ENCODE results near the gene TOMT.
A peak's percentile ranks its signal among the peaks of the same experiment; 100 is the strongest.

TOMT gene

DNA sequence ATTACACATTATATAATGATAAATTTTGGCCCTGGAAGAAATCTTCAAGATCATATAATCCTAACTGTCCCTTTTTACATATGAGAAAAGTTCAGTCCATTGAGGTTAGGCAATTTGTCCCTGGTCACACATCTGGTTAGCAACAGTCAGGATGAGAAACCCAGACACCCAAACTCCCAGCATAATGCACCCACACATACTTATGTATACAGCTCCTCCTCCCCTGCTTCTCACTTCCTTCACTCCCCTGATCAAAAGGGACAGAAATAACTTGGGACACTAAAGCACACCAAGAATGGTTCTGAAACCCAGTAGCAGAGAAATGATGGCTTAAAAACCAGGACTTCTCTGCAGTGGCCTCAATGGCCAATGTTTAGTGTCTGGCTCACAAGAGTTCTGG lies 36.5 kb upstream of the TOMT start:
- ChIA-PET POLR2A (ENCODE audit: low non-redundant PET) (no interaction called here), CTCF (no interaction called here)
- no peak for DNase-seq (ENCODE audit: low spot score)
- TF ChIP-seq, protein P1, sequence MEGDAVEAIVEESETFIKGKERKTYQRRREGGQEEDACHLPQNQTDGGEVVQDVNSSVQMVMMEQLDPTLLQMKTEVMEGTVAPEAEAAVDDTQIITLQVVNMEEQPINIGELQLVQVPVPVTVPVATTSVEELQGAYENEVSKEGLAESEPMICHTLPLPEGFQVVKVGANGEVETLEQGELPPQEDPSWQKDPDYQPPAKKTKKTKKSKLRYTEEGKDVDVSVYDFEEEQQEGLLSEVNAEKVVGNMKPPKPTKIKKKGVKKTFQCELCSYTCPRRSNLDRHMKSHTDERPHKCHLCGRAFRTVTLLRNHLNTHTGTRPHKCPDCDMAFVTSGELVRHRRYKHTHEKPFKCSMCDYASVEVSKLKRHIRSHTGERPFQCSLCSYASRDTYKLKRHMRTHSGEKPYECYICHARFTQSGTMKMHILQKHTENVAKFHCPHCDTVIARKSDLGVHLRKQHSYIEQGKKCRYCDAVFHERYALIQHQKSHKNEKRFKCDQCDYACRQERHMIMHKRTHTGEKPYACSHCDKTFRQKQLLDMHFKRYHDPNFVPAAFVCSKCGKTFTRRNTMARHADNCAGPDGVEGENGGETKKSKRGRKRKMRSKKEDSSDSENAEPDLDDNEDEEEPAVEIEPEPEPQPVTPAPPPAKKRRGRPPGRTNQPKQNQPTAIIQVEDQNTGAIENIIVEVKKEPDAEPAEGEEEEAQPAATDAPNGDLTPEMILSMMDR (conservative IDR thresholded peaks at IDR 0.05; ENCODE audit: low read depth): no peak
- H3K27ac ChIP-seq: no peak overlapping the region

DNA sequence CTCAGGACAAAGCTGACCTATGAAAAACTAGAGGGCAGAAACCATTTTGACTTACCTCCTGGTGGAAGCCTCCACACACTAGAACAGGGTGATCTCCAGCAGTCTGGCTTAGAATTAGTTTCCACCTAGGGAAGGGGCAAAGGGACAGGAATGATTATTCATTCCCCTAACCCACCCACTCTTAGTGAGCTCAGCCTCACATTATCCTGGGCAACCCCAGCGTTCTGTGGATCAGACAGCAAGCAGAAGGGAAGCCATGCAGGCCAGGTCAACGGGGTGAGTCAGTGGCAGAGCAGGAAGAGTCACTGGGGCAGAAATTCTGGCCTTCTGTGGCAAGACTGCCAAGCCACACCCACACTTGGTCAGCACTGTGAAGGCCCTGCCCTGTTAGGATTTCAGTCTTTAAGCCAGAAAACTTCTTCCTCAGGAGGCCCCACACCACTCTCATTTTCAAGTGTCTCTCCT lies 35.9 kb upstream of the TOMT start:
- ChIA-PET CTCF (interaction anchor here (0.8 kb wide), 2 partner anchors 44 to 361 kb away, joined by 3 read pairs; no protein-coding TSS in a partner anchor), POLR2A (ENCODE audit: low non-redundant PET) (no interaction called here)
- DNase-seq (ENCODE audit: low spot score): peak; percentile 69
- TF ChIP-seq, protein P1 (conservative IDR thresholded peaks at IDR 0.05; ENCODE audit: low read depth): no peak
- peak overlapping the region; percentile 79 for H3K27ac ChIP-seq

DNA sequence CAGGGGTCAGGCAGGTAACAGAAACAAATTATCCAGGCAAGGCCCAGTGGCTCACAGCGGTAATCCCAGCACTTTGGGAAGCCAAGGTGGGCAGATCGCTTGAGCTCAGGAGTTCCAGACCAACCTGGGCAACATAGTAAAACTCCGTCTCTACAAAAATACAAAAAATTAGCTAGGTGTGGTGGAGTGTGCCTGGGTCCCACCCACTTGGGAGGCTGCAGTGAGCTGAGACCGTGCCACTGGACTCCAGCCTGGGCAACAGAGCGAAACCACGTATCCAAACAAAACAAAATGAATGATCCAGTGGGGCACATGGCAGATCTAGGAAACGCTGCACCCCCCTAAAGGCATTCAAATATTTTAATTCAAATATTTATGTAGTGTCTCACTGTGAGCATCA lies 35.2 kb upstream of the TOMT start:
- ChIA-PET POLR2A (ENCODE audit: low non-redundant PET) (no interaction called here), CTCF (interaction anchor here (0.8 kb wide), 2 partner anchors 45 to 360 kb away, joined by 3 read pairs; no protein-coding TSS in a partner anchor)
- DNase-seq (ENCODE audit: low spot score): no peak
- TF ChIP-seq, protein P1 (conservative IDR thresholded peaks at IDR 0.05; ENCODE audit: low read depth): no peak
- peak overlapping the region; percentile 79 for H3K27ac ChIP-seq

DNA sequence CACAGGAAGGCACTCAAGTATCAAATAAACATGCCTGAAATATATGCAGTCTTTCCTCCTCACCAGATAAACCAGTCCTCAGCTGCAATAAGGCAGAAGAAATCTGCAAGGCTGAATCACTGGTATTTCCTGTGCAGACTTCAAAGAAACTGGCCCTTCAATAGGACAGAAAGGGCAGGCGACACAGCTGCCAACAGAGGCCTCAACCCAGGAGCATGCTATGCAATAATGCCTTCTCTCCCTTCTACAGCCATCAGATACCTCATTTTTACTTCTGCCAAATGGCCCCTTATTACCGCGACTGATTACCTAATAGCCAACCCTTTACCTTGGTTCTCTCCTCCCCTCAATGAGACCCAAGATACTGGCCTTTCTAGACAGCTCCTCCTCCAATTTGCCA lies 33.4 kb upstream of the TOMT start:
- peak overlapping the region; percentile 87 for H3K27ac ChIP-seq

DNA sequence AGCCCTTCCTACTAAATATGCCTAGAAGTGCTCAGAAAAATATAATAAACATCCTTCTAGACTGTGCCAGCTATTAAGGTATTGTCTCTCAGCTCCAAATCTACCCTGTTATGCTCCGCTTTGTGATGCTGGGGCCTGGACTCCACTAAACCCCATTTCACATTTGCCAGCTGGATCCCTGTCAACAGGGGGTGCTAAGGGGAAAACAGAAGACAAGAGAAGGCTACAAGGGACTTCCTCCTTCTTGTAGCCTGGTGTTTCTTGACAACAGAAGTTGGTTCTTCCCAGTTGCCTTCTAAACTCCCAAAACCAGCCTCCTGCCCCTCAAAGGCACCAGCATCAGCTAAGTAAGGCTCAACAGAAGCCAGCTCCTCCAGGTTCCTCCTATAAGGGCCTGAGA lies 30.6 kb upstream of the TOMT start:
- H3K27ac ChIP-seq: no peak overlapping the region
- TF ChIP-seq, protein P1 (conservative IDR thresholded peaks at IDR 0.05; ENCODE audit: low read depth): no peak
- ChIA-PET POLR2A (ENCODE audit: low non-redundant PET) (interaction anchor here (0.6 kb wide), 1 partner anchor 98 kb away, joined by 3 read pairs; no protein-coding TSS in a partner anchor), CTCF (interaction anchor here (0.6 to 1.1 kb wide), 4 partner anchors 27 to 69 kb away, joined by 3 to 4 read pairs (median 4); no protein-coding TSS in a partner anchor)
- DNase-seq (ENCODE audit: low spot score): no peak

More for the DNA sequence above, 33.4 kb upstream of the TOMT start:
- POLR2A ChIA-PET (ENCODE audit: low non-redundant PET): no interaction called here
- CTCF ChIA-PET: interaction anchor here (1.7 kb wide), 1 partner anchor 47 kb away, joined by 6 read pairs; no protein-coding TSS in a partner anchor
- TF ChIP-seq, protein P1 (conservative IDR thresholded peaks at IDR 0.05; ENCODE audit: low read depth): no peak
- DNase-seq (ENCODE audit: low spot score): peak; percentile 37

DNA sequence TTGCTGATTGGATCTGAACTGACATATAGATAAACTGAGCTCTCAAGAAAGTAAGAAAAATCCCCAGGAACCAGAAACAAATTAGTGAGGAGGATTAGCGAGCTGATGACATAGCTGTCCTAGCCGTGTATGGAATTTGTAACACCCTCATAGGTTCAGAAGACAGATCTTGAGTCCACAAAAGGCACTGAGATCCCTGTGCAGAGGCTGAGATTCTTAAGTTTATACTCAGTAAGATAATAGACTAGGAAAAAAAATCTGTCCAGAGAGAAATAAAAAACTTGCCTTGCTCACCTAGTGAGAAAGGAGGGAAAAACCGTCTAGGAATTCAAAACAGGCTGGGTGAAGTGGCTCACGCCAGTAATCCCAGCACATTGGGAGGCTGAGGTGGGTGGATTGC lies 30.0 kb upstream of the TOMT start:
- H3K27ac ChIP-seq: peak overlapping the region; percentile 27; the same call in 1 of the 2 replicates
- POLR2A ChIA-PET (ENCODE audit: low non-redundant PET): interaction anchor here (0.5 kb wide), 1 partner anchor 10 kb away, joined by 3 read pairs; no protein-coding TSS in a partner anchor

More for the DNA sequence above, 30.0 kb upstream of the TOMT start:
- CTCF ChIA-PET: interaction anchor here (0.7 to 1.1 kb wide), 3 partner anchors 27 to 69 kb away, joined by 3 to 4 read pairs (median 4); no protein-coding TSS in a partner anchor
- DNase-seq (ENCODE audit: low spot score): no peak
- TF ChIP-seq, protein P1 (conservative IDR thresholded peaks at IDR 0.05; ENCODE audit: low read depth): no peak

Data from RWPE1 (cell line).